SK-N-SH (cell line): ENCODE measurements around the gene PLXNA4. TPM values are rescaled to one million over a fixed set of nuclear protein-coding genes. Genes with fewer than 3 reads are reported as not detected.

Experiments used
- CTCF ChIA-PET: fragments of 300-600, 350-600 bp; formaldehyde crosslinking; extraction: SDS; loops from one replicate; lab custom pipeline; 2021; lab: Yijun Ruan, JAX
- POLR2A ChIA-PET: fragments of 350-600 bp; sonication (Branson Sonifier 250); formaldehyde crosslinking; extraction: SDS; loops from one replicate; lab custom pipeline; 2020; ENCODE audit warnings: antibody characterized with exemption, inconsistent platforms; lab: Yijun Ruan, JAX
- DNase-seq: peaks from one replicate; pipeline ENCODE4 v3.0.0; 2012
- H2AFZ ChIP-seq: fragments of 200-600 bp; sonication (generic); 2 replicates; pipeline ENCODE4 v1.8.1; 2016; ENCODE audit warnings: antibody characterized with exemption, mild to moderate bottlenecking, low read depth
- H3F3A ChIP-seq: fragments of 200-600 bp; sonication (generic); replicated peaks from 2 replicates; pipeline ENCODE3; 2016; ENCODE audit warnings: antibody characterized with exemption, mild to moderate bottlenecking; ENCODE audit not compliant: insufficient read depth
- H3K27ac ChIP-seq, 2 experiments: fragments of 200-500 bp in 1 of 2; fragments of 200-600 bp in 1 of 2; sonication (Bioruptor generic) in 1 of 2; sonication (generic), shearing (Covaris generic) in 1 of 2; 2 replicates each; pipeline versions ENCODE4 v1.5.1 to v1.6.1; 2014 to 2016; ENCODE audit warnings: low read depth in 2 of 2, inconsistent platforms in 1 of 2, low read length in 1 of 2, mild to moderate bottlenecking in 1 of 2, mixed read lengths in 1 of 2
- H3K27me3 ChIP-seq: fragments of 200-600 bp; sonication (generic), shearing (Covaris generic); 2 replicates; pipeline ENCODE4 v1.6.1; 2016; ENCODE audit warnings: mixed run types; ENCODE audit not compliant: insufficient read depth
- H3K36me3 ChIP-seq, 2 experiments: fragments of 200-500 bp in 1 of 2; fragments of 200-600 bp in 1 of 2; sonication (Bioruptor generic) in 1 of 2; sonication (generic) in 1 of 2; replicated peaks in 1 of 2; 2 replicates each; pipeline versions ENCODE3 to v1.5.1; 2014 to 2016; ENCODE audit warnings: low read length in 1 of 2, mild to moderate bottlenecking in 1 of 2; ENCODE audit not compliant: insufficient read depth in 2 of 2, control insufficient read depth in 1 of 2
- H3K4me1 ChIP-seq, 2 experiments: fragments of 200-500 bp in 1 of 2; fragments of 200-600 bp in 1 of 2; sonication (Bioruptor generic) in 1 of 2; sonication (generic), shearing (Covaris generic) in 1 of 2; 2 replicates each; pipeline versions ENCODE4 v1.5.1 to v1.6.1; 2014 to 2016; ENCODE audit warnings: low read depth in 1 of 2, low read length in 1 of 2, mixed run types in 1 of 2; ENCODE audit not compliant: insufficient read depth in 2 of 2, control insufficient read depth in 1 of 2
- H3K4me2 ChIP-seq: fragments of 200-600 bp; sonication (generic), shearing (Covaris generic); 2 replicates; pipeline ENCODE4 v1.6.1; 2017; ENCODE audit warnings: mixed run types
- H3K4me3 ChIP-seq, 2 experiments: fragments of 200-500 bp in 1 of 2; fragments of 200-600 bp in 1 of 2; sonication (Bioruptor generic) in 1 of 2; sonication (generic), shearing (Covaris generic) in 1 of 2; 2 replicates each; pipeline versions ENCODE4 v1.5.1 to v1.8.1; 2014 to 2016; ENCODE audit warnings: low read depth in 2 of 2, inconsistent platforms in 1 of 2, low read length in 1 of 2, mild to moderate bottlenecking in 1 of 2, mixed read lengths in 1 of 2, moderate library complexity in 1 of 2
- H3K79me2 ChIP-seq: fragments of 200-600 bp; sonication (generic); 2 replicates; pipeline ENCODE4 v1.8.1; 2017; ENCODE audit warnings: mild to moderate bottlenecking; ENCODE audit not compliant: insufficient read depth
- H3K9ac ChIP-seq: fragments of 200-600 bp; sonication (generic); 2 replicates; pipeline ENCODE4 v1.6.1; 2017; ENCODE audit warnings: mixed run types
- H3K9me2 ChIP-seq: fragments of 200-600 bp; sonication (generic); 2 replicates; pipeline ENCODE4 v1.6.1; 2017; ENCODE audit warnings: mixed run types
- H3K9me3 ChIP-seq: fragments of 200-600 bp; sonication (generic); 2 replicates; pipeline ENCODE4 v1.6.1; 2017; ENCODE audit warnings: mixed run types, mild to moderate bottlenecking, moderate library complexity
- H4K20me1 ChIP-seq: fragments of 200-600 bp; sonication (generic); 2 replicates; pipeline ENCODE4 v1.6.1; 2017; ENCODE audit warnings: mild to moderate bottlenecking, mixed run types; ENCODE audit not compliant: insufficient read depth
- ELF1 ChIP-seq: IDR thresholded peaks from 2 replicates; pipeline ENCODE4 v1.4.0; 2012
- EP300 ChIP-seq, 2 experiments: IDR thresholded peaks; 2 replicates each; pipeline versions ENCODE4 v1.4.0 to v1.6.1; 2012; ENCODE audit warnings: borderline replicate concordance in 1 of 2, low read depth in 1 of 2, low read length in 1 of 2
- EZH2phosphoT487 ChIP-seq: fragments of 200-600 bp; sonication (generic); IDR thresholded peaks from 2 replicates; pipeline ENCODE4 v1.6.1; 2017; ENCODE audit warnings: low read depth, mixed run types, mild to moderate bottlenecking, antibody characterized with exemption, moderate library complexity, borderline replicate concordance
- FOSL2 ChIP-seq: IDR thresholded peaks from 2 replicates; pipeline ENCODE4 v1.4.0; 2012; ENCODE audit warnings: low read depth, mild to moderate bottlenecking, moderate library complexity, borderline replicate concordance
- FOXM1 ChIP-seq: IDR thresholded peaks from 2 replicates; pipeline ENCODE4 v1.4.0; 2012; ENCODE audit warnings: low read depth, mild to moderate bottlenecking
- GABPA ChIP-seq: IDR thresholded peaks from 2 replicates; pipeline ENCODE4 v1.4.0; 2012; ENCODE audit warnings: low read depth, mild to moderate bottlenecking
- JUND ChIP-seq: IDR thresholded peaks from 2 replicates; pipeline ENCODE4 v1.4.0; 2012
- NFIC ChIP-seq: IDR thresholded peaks from 2 replicates; pipeline ENCODE4 v1.4.0; 2012; ENCODE audit warnings: borderline replicate concordance
- NRF1 ChIP-seq: IDR thresholded peaks from 2 replicates; pipeline ENCODE4 v1.6.1; 2012; ENCODE audit warnings: low read depth, mild to moderate bottlenecking, low read length
- RAD21 ChIP-seq: IDR thresholded peaks from 2 replicates; pipeline ENCODE4 v1.6.1; 2012; ENCODE audit warnings: mild to moderate bottlenecking, low read length
- RCOR1 ChIP-seq: fragments of 150-350 bp; IDR thresholded peaks from 2 replicates; pipeline ENCODE4 v1.6.1; 2017; ENCODE audit warnings: antibody characterized with exemption, low read length
- RFX5 ChIP-seq: IDR thresholded peaks from 2 replicates; pipeline ENCODE4 v1.6.1; 2012; ENCODE audit warnings: mild to moderate bottlenecking, improper control_type of control experiment, low read length
- RXRA ChIP-seq: IDR thresholded peaks from 2 replicates; pipeline ENCODE4 v1.4.0; 2012; ENCODE audit warnings: low read depth, mild to moderate bottlenecking, borderline replicate concordance
- SMC3 ChIP-seq: IDR thresholded peaks from 2 replicates; pipeline ENCODE4 v1.6.1; 2012; ENCODE audit warnings: low read depth, low read length, improper control_type of control experiment
- TAF1 ChIP-seq: IDR thresholded peaks from 2 replicates; pipeline ENCODE4 v1.6.1; 2012; ENCODE audit warnings: low read depth, mild to moderate bottlenecking, low read length, moderate library complexity, borderline replicate concordance
- TEAD4 ChIP-seq: IDR thresholded peaks from 2 replicates; pipeline ENCODE4 v1.4.0; 2012; ENCODE audit warnings: mild to moderate bottlenecking, borderline replicate concordance; ENCODE audit not compliant: insufficient read depth
- WGBS: methylation state at CpG from one replicate; pipeline ENCODE4 v1.1.6; 2017; ENCODE audit warnings: low lambda C conversion rate; 5-methylcytosine and 5-hydroxymethylcytosine counted together
- polyA plus RNA-seq, 3 experiments: library from polyadenylated mRNA; depleted of rRNA; stranded (reverse); fragments of >200 nt; gene quantifications; 2 replicates each; pipeline ENCODE4 v1.2.3, GENCODE V29; 2012
- TF ChIP-seq, protein P1 (sequence below): fragments of 150-350 bp; IDR thresholded peaks from 2 replicates; pipeline ENCODE4 v1.6.1; 2017; ENCODE audit warnings: antibody characterized with exemption, low read length, low read depth, borderline replicate concordance
- TF ChIP-seq, protein P2 (sequence below): IDR thresholded peaks from 2 replicates; pipeline ENCODE4 v1.4.0; 2012; ENCODE audit warnings: low read depth, borderline replicate concordance
- TF ChIP-seq, protein P3 (sequence below): IDR thresholded peaks from 2 replicates; pipeline ENCODE4 v1.4.0; 2012; ENCODE audit warnings: low read depth, borderline replicate concordance
- TF ChIP-seq, protein P4 (sequence below): IDR thresholded peaks from 2 replicates; pipeline ENCODE4 v1.4.0; 2012; ENCODE audit warnings: low read depth

Gene PLXNA4
- polyA plus RNA-seq, 1 of the 3 experiments (the other 2 are of a cell fraction): 2.4 TPM

DNA sequence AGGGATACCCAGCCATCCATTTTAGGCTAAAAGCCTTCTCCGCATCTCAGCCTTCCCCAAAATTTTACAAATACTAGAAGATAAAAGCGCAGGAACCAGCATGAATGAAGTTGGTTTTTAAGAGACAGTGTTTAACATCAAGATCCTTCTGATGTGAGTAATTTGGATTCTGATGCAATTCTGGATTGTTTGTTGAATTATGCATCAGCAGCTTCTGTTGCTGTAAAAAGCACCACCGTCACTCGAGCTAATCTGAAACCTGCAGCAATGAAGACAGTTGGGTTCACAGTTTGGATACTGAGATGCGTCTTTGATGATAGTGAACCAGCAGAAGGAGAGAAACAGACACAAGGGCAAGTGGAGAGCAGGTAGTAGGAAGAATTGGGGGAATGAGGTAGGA lies 179.2 kb downstream of the PLXNA4 start:
- no peak for DNase-seq
- Histone ChIP-seq H2AFZ (no peak overlapping the region), H3K9me3 (no peaks in the 10 kb centered on the region), H3K27ac (no peak overlapping the region), H3K9me2 (no peaks in the 10 kb centered on the region), H3K4me2 (no peak overlapping the region), H3K4me3 (no peak overlapping the region), H4K20me1 (no peaks in the 10 kb centered on the region), H3K36me3 (no peaks in the 10 kb centered on the region), H3K9ac (no peak overlapping the region), H3K79me2 (no peaks in the 10 kb centered on the region), H3K4me1 (peaks cover 0 to 37% of the 10 kb centered on the region in 2 experiments; a peak in 1 of 4 replicates), H3F3A (no peaks in the 10 kb centered on the region), H3K27me3 (no peaks in the 10 kb centered on the region; the same call in 1 of the 2 replicates)
- TF ChIP-seq RAD21 (no peak), GABPA (no peak), TAF1 (no peak), FOSL2 (no peak), NRF1 (no peak), RCOR1 (no peak), RXRA (no peak), TEAD4 (no peak), FOXM1 (no peak), EZH2phosphoT487 (no peak), SMC3 (no peak), JUND (no peak), ELF1 (no peak), NFIC (no peak), EP300 (IDR thresholded peaks at IDR 0.05; ENCODE audit: borderline replicate concordance in 1 of 2, low read depth in 1 of 2, low read length in 1 of 2) (no peak), RFX5 (no peak)
- TF ChIP-seq, protein P1, sequence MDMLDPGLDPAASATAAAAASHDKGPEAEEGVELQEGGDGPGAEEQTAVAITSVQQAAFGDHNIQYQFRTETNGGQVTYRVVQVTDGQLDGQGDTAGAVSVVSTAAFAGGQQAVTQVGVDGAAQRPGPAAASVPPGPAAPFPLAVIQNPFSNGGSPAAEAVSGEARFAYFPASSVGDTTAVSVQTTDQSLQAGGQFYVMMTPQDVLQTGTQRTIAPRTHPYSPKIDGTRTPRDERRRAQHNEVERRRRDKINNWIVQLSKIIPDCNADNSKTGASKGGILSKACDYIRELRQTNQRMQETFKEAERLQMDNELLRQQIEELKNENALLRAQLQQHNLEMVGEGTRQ: no peak
- TF ChIP-seq, protein P2, sequence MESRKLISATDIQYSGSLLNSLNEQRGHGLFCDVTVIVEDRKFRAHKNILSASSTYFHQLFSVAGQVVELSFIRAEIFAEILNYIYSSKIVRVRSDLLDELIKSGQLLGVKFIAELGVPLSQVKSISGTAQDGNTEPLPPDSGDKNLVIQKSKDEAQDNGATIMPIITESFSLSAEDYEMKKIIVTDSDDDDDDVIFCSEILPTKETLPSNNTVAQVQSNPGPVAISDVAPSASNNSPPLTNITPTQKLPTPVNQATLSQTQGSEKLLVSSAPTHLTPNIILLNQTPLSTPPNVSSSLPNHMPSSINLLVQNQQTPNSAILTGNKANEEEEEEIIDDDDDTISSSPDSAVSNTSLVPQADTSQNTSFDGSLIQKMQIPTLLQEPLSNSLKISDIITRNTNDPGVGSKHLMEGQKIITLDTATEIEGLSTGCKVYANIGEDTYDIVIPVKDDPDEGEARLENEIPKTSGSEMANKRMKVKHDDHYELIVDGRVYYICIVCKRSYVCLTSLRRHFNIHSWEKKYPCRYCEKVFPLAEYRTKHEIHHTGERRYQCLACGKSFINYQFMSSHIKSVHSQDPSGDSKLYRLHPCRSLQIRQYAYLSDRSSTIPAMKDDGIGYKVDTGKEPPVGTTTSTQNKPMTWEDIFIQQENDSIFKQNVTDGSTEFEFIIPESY: no peak
- TF ChIP-seq, protein P3, sequence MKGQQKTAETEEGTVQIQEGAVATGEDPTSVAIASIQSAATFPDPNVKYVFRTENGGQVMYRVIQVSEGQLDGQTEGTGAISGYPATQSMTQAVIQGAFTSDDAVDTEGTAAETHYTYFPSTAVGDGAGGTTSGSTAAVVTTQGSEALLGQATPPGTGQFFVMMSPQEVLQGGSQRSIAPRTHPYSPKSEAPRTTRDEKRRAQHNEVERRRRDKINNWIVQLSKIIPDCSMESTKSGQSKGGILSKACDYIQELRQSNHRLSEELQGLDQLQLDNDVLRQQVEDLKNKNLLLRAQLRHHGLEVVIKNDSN: no peak
- TF ChIP-seq, protein P4, sequence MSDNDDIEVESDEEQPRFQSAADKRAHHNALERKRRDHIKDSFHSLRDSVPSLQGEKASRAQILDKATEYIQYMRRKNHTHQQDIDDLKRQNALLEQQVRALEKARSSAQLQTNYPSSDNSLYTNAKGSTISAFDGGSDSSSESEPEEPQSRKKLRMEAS: no peak
- ChIA-PET CTCF (interaction anchor here (1.1 to 8.8 kb wide), 5 partner anchors 10 to 183 kb away, joined by 3 to 121 read pairs (median 6); partner anchors contain the start of gene PLXNA4), POLR2A (no interaction called here)
- WGBS: 88% methylated on average over 5 of the region's 5 CpGs
